GM12873 (cell line): ENCODE data around the gene NXPH4.

Experiments used
- TF ChIP-seq, protein P1 (sequence below): IDR thresholded peaks from 2 replicates; pipeline ENCODE4 v1.5.1; 2012; ENCODE audit warnings: low read depth, mild to moderate bottlenecking, moderate library complexity, low read length, control low read depth; ENCODE audit not compliant: insufficient read depth; ENCODE audit errors: missing control alignments

NXPH4 gene

GRCh38 chr12:57220770-57221168 lies 4.2 kb downstream of the NXPH4 start:
- TF ChIP-seq, protein P1, sequence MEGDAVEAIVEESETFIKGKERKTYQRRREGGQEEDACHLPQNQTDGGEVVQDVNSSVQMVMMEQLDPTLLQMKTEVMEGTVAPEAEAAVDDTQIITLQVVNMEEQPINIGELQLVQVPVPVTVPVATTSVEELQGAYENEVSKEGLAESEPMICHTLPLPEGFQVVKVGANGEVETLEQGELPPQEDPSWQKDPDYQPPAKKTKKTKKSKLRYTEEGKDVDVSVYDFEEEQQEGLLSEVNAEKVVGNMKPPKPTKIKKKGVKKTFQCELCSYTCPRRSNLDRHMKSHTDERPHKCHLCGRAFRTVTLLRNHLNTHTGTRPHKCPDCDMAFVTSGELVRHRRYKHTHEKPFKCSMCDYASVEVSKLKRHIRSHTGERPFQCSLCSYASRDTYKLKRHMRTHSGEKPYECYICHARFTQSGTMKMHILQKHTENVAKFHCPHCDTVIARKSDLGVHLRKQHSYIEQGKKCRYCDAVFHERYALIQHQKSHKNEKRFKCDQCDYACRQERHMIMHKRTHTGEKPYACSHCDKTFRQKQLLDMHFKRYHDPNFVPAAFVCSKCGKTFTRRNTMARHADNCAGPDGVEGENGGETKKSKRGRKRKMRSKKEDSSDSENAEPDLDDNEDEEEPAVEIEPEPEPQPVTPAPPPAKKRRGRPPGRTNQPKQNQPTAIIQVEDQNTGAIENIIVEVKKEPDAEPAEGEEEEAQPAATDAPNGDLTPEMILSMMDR, result no peak

DNA sequence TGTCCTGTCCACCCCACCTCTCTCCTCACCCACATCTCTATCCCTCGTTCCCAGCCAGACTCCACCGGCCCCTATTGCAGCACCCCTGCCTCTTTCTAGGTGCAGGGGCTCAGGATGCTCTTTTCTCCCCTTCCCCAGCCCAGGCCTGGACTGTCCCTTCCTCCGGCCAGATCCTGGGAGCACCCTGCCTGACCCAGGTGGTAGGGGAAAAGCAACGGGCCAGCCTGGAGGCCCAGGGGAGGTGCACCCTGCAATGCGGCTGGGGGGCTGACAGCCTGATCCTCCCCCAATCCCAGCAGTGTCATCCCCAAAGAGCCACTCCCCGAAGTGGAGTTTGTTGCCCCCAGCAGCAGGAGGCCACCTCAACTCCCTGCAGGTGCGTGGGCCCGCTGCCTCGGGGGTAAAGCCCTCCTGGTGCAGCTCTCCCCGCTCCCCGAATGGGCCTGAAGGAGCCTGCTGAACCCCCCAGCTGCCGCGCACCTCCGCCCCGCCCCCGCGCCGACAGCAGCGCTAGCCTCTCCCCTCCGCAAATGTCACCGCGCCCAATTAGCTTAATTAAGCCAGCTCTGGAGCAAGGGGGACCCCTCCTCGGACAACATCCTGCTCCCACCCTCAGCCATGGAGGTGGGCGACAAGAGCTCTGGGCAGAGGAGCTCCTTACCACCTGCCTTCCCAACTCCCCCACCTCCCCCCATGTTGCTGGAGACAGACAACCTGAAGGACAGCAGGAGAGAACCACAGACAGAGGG lies 4.7 kb downstream of the NXPH4 start:
- TF ChIP-seq, protein P1, result no peak

GRCh38 chr12:57222286-57223190 lies 5.9 kb downstream of the NXPH4 start:
- TF ChIP-seq, protein P1, result no peak

DNA sequence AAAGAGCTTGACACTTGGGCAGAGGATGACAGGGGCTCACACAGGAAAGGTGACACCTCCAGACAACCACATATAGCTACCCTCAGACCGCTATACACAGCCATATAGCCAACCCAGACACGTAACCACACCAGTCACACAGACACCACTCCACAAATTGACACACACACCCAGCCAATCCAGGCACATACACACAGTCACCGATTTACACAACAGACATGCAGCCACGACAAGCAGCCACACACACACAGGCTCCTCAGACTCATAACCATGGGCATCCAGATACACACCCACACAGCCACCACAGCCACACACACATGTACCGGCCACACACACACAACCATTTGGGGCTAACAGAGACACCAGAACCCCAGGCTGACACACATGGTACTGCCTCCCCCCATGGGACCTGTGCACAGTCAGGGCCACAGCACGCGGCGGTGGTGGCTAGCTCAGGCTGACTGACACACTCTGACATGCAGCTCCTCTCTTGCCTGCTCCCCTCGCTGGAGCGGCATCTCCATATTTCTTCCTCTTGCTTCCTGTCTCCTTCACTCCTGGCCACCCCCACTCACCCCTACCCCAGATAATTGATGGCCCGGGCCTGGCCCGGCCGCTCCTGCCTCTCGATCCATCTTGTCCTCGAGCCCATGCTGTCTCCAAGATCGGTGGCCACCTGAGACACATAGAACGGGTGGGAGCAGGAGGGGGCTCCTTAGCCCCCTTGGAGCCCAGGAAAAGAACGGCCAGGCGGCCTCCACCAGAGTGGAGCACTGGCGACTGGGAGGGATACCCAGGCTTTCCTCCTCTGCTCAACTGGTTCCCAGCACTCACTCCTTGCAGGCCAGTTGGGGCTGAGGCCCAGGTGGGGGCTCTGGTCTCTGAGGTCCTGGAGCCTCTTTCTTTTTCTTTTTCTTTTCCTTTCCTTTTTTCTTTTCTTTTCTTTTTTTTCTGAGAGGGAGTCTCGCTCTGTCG lies 6.9 kb downstream of the NXPH4 start:
- TF ChIP-seq, protein P1, result no peak

DNA sequence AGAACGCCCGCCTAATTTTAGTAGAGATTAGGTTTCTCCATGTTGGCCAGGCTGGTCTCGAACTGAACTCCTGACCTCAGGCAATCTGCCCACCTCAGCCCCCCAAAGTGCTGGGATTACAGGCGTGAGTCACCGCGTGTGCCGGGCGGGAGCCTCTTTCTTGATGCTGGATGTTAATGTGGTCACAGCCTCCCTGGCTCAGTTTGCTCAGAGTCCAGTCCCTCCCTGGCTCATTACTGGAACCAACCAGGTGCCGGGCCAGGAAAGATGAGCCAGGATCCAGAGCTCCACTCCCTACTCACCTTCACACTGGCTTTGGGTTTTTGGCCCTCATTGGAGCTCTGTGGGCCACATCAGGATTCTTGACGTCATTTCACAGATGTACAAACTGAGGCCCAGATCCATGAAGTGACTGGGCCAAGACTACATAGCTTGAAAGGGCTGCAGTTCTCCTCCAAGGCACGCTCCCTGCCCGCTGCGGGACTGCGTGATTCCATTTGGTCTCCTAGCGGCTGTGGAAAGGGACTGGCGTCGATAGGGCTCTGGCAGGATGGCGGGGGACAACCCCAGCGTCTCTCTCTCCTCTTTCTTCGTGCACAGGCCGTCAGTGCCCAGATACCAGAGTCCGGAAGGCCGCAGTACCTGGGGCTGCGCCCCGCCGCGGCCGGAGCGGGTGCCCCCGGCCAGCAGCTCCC lies 7.8 kb downstream of the NXPH4 start:
- TF ChIP-seq, protein P1, result no peak

- TF ChIP-seq, protein P1, result peak; percentile 65
Observed at GRCh38 chr12:57224973-57225679, 8.5 kb downstream of the NXPH4 start.
